ENCODE results near the gene PTGR1. TPM values are rescaled to one million over a fixed set of nuclear protein-coding genes. Genes with fewer than 3 reads are reported as not detected.
"Not testable (repeated sequence)": the region's sequence is repeated elsewhere in the genome, so short reads cannot be mapped to it uniquely, and the experiment has no call there.

The PTGR1 gene
- total RNA-seq, 1 experiment from 2014 or later = 166 TPM

GRCh38 chr9:111613436-111614040 is 14.1 kb upstream of the PTGR1 start:
- no peak for DNase-seq (ENCODE audit: low read depth)

GRCh38 chr9:111610845-111611244 is 11.4 kb upstream of the PTGR1 start:
- DNase-seq (ENCODE audit: low read depth) = no peak

GRCh38 chr9:111610149-111610548 is 10.7 kb upstream of the PTGR1 start:
- DNase-seq (ENCODE audit: low read depth) = no peak

- no peak for DNase-seq (ENCODE audit: low read depth)
These were observed 5.7 kb upstream of the PTGR1 start for GRCh38 chr9:111605041-111605559.

GRCh38 chr9:111604054-111604615 is 4.7 kb upstream of the PTGR1 start:
- DNase-seq (ENCODE audit: low read depth) = no peak

GRCh38 chr9:111603041-111603440 is 3.6 kb upstream of the PTGR1 start:
- DNase-seq (ENCODE audit: low read depth) = no peak

GRCh38 chr9:111601237-111602018 is 2.0 kb upstream of the PTGR1 start:
- DNase-seq (ENCODE audit: low read depth) = peak; percentile 69

- DNase-seq (ENCODE audit: low read depth) = no peak
These were observed 502 bp upstream of the PTGR1 start for GRCh38 chr9:111599955-111600343.

- DNase-seq (ENCODE audit: low read depth) = peak; percentile 35
These were observed 735 bp downstream of the PTGR1 start for GRCh38 chr9:111598733-111599091.

- peak; percentile 74 for DNase-seq (ENCODE audit: low read depth)
These were observed 1.4 kb downstream of the PTGR1 start for GRCh38 chr9:111597852-111598732.

GRCh38 chr9:111588846-111589245 is 10.6 kb downstream of the PTGR1 start:
- no peak for DNase-seq (ENCODE audit: low read depth)

GRCh38 chr9:111586378-111586777 is 13.1 kb downstream of the PTGR1 start:
- DNase-seq (ENCODE audit: low read depth) = no peak

- DNase-seq (ENCODE audit: low read depth) = peak; percentile 58
These were observed 16.6 kb downstream of the PTGR1 start for GRCh38 chr9:111582888-111583287.

GRCh38 chr9:111572950-111573604 is 26.4 kb downstream of the PTGR1 start:
- peak; percentile 86 for DNase-seq (ENCODE audit: low read depth)

- not testable (repeated sequence) for DNase-seq (ENCODE audit: low read depth)
These were observed 31.3 kb downstream of the PTGR1 start for GRCh38 chr9:111568127-111568526.

GRCh38 chr9:111566234-111566633 is 33.2 kb downstream of the PTGR1 start:
- DNase-seq (ENCODE audit: low read depth) = no peak

- no peak for DNase-seq (ENCODE audit: low read depth)
These were observed 38.2 kb downstream of the PTGR1 start for GRCh38 chr9:111561165-111561719.

GRCh38 chr9:111559000-111559610 is 40.3 kb downstream of the PTGR1 start:
- DNase-seq (ENCODE audit: low read depth) = peak; percentile 69

GRCh38 chr9:111555425-111555824 is 44.0 kb downstream of the PTGR1 start:
- DNase-seq (ENCODE audit: low read depth) = not testable (repeated sequence)

GRCh38 chr9:111548623-111549022 is 50.8 kb downstream of the PTGR1 start:
- no peak for DNase-seq (ENCODE audit: low read depth)
